HG02970 (cell line): ENCODE data around the gene TMEM151B.

Experiments
- ATAC-seq: cut with Tn5 transposase; IDR thresholded peaks from one replicate; pipeline ENCODE4 v1.9.1; 2021; ENCODE audit warnings: mild to moderate bottlenecking, moderate library complexity, moderate number of reproducible peaks; ENCODE audit not compliant: unreplicated experiment, low FRiP score

TMEM151B gene

DNA sequence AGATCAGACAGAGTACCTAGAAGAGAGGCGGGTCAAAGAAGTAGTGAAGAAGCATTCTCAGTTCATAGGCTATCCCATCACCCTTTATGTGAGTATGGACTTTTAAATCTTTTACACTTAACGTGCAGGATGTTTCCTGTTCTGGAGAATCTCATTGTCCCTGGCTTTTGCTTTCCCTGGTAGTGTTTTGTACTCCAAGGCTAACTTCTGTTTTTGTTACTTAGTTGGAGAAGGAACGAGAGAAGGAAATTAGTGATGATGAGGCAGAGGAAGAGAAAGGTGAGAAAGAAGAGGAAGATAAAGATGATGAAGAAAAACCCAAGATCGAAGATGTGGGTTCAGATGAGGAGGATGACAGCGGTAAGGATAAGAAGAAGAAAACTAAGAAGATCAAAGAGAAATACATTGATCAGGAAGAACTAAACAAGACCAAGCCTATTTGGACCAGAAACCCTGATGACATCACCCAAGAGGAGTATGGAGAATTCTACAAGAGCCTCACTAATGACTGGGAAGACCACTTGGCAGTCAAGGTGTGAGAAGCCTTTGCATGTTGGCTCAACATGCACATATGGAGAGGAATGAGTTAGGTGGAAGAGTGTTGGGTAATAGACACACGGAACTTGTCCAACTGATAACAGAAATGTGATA, 20.1 kb upstream of the TMEM151B start:
- no peak for ATAC-seq

DNA sequence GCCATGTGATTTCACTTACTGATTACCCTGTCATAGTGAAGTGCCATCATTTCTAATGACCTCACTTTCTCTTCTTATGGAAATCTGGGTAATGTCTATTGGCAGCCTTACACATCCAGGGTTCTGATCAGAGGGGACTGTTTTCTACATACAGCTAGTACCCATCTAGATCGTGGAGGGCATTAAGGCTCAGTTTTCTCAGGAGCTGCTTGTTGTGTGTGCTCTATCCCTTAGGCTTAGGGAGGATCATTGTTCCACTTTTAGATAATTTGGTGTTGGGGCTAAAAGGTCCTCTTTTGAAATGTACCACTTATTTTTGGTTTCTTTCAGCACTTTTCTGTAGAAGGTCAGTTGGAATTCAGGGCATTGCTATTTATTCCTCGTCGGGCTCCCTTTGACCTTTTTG, 19.5 kb upstream of the TMEM151B start:
- ATAC-seq: no peak

DNA sequence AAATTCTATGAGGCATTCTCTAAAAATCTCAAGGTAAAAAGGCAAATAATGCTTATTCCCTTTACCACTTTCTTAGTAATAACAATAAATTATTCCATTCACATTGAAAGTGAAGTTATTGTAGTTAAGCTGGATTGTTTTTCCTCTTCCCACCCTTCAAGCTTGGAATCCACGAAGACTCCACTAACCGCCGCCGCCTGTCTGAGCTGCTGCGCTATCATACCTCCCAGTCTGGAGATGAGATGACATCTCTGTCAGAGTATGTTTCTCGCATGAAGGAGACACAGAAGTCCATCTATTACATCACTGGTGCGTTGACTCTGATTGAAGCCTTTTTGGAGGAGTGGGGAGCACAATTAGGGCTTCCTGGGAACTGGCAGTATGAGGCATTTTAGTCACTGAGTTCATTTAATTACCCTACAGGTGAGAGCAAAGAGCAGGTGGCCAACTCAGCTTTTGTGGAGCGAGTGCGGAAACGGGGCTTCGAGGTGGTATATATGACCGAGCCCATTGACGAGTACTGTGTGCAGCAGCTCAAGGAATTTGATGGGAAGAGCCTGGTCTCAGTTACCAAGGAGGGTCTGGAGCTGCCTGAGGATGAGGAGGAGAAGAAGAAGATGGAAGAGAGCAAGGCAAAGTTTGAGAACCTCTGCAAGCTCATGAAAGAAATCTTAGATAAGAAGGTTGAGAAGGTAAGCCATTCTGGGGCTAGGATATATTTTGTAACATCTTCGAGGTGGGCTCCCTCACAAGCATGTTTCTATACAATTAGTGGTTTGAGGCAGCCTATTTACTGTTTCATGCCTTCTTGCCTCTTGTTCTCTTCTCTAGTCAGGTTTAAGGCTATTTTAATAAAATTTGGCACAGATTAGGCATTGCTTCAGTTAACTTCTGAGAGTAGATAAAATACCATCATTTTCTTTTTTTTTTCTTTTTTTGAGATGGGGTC, 18.4 kb upstream of the TMEM151B start:
- ATAC-seq: no peak

DNA sequence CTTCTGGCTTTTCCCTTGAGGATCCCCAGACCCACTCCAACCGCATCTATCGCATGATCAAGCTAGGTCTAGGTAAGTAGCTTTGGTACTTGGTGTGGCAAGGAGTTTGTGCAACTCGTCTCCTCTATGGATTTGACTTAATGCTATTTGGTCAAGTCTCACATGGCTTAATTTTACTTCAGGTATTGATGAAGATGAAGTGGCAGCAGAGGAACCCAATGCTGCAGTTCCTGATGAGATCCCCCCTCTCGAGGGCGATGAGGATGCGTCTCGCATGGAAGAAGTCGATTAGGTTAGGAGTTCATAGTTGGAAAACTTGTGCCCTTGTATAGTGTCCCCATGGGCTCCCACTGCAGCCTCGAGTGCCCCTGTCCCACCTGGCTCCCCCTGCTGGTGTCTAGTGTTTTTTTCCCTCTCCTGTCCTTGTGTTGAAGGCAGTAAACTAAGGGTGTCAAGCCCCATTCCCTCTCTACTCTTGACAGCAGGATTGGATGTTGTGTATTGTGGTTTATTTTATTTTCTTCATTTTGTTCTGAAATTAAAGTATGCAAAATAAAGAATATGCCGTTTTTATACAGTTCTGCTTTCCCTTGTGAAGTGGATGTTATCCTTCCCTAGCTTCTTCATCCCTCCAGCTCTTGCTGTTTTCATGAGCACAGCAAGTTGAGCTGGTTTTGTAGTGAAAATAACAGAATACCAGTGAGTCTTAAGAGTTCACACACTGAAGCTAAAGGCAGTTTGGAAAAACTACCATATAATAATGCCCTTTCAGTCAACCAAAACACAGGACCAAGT, 16.7 kb upstream of the TMEM151B start:
- ATAC-seq: no peak

DNA sequence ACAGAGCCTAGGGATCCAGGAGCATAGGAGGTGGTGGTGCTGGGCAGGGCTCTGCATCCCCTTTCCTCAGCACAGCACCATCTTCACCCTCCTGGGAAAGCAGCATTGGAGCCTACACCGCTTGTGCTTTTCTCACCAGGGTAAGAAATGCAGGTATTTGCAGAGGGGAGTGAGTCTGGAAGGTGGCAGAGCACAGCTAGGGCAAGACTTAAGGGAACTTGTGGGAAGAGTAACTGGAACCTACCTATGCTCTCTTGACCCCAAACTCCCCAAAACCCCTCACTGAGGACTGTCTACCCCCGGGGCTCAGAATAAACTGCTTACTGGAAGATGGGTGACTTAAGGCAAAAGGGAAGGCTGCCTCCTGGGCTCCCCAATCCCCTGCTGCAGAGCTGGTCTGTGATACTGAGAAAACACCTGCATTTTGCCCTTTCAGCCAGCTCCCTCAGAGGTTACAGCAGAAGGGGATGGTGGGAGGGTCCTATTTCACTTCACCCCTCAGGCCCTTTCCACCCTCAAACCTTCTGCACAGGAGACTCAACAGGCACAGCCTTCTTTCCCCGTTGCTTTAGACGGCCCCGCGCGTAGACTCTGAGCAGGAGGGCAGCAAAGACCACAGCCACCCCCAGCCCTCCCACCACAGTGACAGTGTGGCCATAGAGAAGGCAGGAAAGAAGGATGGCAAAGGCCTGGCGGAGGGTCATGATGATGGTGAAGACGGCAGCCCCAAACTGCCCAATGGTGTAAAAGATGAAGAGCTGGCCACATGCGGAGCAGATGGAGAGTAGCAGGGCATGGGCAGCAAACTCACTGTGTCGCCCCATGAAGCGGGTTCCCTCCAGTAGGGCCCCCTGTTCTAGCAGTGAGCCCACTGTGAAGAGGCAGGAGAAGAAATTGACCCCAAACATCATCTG, 15.8 kb upstream of the TMEM151B start:
- no peak for ATAC-seq

DNA sequence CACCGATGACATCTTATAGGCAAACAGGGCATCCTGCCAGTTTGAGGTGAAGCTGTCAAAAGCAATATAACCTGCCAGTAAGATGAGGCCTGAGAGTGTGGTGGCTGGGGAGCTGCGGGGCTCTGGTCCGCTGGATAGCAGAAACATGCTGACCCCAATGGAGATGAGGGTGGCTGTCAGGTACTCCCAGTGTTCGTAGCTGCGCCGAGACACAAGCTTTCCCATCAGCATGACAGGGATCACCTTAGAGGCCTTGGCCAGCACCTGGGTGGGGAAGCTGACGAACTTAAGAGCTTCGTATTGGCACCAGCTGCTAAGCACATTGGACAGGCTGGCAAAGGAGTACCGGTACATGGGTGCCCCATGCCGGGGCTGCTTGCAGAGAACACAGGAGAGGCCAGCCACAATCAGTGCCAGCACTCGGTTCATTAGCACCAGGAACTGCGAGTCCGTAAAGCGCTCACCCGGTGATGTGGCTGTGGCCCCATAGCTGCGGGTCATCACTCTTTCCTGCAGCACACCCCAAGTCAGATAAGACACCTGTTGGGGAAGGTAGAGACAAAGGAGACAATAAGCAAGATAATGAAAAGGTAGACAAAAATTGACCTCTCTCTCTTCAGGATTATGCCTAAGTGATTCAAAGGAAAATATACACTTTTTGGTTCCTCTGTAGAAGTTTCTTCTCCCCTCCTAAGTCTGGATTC, 15.0 kb upstream of the TMEM151B start:
- ATAC-seq: no peak

DNA sequence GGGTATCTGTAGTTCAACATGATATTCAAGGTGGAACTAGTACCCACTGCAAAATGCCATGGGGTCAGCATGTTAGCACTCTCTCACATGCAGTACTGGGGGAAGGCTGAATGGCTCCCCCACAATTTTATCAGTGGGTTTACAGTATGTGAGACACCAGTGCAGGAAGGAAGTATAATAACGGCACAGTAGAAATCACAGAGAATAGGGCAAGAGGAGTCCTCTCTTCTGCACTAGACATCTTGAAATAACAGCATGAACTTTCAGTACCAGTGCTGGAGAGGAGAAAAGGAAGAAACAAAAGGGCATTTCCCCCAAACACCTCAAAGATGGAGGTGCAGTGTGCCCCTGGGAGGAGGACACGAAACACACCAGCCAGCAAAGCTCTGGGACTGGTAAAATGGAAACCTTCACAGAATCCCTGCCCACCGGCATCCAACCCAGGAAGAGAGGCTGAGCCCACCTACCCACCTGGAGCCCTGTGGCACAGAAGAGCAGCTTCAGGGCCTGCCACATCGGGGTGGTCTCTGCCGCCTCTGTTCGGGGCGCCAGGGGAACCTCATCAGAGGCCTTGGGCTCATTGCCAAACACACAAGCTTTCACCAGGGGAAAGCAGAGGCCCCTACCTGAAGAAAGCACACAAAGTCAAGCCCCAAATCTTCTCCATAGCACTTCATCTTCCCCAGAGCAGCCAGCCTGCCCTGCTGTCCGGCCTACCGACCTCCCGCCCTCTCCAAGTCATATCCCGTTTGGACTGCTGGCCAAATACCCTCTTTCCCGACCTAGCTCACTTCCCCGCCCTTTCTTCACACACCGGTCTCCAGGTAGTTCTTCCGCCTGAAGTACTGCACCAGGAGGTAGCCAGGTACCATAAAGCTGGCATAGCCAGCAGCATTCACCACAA, 14.1 kb upstream of the TMEM151B start:
- ATAC-seq: no peak

DNA sequence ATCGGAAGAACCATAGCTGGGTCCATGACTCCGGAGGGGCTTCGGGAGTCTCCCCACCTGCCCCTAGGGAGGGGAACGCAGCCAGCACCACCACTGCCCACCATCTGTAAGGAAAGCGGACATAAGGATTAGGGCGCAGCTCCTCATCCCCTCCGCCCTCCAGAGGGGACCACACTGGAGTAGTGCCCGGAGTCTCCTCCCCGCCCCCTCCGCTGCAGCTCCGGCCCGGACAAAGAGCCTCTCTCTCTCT, 13.6 kb upstream of the TMEM151B start:
- no peak for ATAC-seq

DNA sequence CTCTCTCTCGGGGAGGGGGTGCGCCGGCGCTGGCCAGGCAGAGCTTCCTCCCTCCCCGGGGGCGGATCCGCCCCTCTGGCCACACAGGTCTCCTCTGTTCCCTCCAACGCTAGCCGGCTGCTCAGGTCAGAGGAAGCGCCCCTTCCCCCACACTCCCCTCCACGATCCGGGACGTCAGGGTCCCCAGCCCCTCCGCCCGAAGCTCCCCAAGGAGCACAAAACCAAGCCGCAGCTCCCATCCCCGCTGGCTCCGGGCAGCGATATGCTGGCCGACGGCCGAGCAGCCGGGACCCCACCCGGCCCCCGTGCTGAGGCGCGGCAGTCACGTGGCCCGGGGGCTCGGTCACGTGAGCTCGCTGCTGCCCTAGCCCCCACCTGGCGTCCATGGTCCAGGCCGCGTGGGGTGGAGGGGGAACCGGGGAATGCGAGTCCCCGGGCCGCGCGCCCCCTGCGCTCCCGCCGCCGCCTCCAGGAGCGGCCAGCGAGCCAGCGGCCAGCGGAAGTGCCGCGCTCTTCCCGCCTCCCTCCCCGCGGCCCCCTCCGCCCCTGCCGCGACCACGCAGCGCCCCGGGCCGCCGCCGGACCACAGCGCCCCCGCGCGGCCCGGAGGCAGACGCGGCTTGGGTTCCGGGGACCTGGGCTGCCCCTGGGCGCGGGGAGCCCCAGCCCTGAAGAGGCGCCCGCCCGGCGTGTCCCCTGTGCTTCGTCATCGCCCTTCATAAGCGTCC, 13.1 kb upstream of the TMEM151B start, which contains the start of gene SLC35B2:
Gene SLC35B2 (minus strand): TSS at position 504 of the 728 bp plus-strand sequence. CDS start 118 bp downstream, at position 386.
- ATAC-seq: peak; percentile 49

DNA sequence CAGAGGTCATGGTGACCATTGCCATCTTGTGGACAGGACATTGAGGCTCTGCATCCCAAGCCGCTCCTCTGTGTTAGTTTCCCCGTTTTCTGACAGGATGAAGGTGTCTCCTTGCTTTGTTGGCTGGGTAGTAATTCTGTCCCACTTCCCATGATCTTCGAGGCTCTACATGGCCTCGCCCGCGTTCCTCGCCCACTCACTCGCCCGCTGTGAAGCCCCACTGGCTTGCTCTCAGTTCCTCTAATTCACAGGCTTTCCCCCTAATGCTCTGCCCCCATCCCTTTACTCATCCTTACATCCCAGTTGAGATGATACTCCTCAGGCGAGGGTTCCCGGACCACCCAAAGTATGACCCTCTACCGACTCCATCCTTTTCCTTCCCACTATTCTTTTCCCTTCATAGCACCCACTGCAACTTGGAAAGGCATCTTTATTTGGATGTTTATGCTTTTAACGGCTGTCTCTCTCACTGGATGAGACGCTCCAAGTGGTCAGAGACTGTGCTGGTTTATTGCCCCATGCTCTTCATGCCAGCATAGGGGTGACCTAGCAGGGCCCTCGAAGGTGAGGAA, 12.4 kb upstream of the TMEM151B start:
- ATAC-seq: peak; percentile 7

DNA sequence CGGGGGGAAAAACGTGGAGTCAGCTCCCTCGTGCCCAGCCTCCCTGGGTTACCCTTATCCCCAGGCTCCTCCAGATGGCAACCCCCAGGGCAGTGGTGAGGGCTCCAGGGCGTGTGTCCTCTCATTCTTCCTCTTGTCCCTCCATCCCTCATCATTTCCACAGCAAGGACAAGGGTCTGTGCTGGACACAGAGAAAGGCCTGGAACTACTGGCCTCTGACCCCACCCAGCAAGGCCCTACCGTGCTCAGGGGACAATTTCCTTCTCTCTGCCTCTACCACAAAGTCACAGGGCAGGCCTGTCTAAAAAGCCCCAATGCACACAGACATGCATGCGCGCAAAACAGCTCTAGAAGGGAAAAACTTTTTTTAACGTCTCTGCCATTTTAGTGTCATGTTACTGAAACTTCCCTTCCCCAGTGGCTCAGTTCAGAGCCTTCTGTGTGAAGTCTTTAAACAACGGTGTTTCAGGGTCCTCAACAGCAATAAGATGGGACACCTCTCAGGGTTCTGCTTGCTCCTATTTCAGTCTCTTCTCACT, 11.9 kb upstream of the TMEM151B start:
- no peak for ATAC-seq

DNA sequence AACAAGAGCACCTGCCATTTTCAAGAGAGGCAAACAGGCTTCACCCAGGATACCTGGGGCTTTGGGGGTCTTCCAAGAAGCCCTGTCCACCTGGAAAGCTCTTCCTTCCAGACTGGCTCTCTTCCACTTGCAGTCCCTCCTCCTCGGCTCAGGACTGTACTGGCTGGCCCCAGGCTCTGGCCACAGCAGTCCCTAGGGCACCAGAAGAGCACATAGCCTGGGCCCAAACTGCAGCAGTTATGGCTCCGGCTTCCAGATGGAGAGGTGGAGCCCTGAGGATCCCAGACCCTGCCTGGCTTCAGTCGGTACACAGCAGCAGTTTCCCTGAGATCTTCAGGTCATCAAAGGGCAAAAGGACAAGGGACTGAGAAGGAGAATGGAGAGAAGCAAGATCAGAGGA, 11.3 kb upstream of the TMEM151B start:
- ATAC-seq: no peak

DNA sequence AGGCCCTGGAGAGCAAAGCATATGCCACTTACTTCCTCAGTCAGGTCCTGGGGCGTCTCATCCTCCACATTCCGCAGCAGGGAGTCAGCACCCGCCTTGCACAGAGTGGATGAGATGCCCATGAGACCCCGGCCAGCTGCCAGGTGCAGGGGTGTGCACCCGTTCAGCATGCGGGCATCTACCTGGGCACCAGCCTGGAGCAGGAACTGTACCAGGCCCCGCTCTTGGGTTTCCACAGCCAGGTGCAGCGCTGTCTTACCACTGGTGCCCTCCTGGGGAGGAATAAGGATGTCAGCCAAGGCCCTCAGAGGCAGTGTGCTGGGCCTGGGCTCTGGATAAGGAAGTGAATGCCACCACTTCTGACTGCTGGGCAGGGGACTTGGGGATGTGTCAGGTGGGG, 10.2 kb upstream of the TMEM151B start:
- no peak for ATAC-seq

DNA sequence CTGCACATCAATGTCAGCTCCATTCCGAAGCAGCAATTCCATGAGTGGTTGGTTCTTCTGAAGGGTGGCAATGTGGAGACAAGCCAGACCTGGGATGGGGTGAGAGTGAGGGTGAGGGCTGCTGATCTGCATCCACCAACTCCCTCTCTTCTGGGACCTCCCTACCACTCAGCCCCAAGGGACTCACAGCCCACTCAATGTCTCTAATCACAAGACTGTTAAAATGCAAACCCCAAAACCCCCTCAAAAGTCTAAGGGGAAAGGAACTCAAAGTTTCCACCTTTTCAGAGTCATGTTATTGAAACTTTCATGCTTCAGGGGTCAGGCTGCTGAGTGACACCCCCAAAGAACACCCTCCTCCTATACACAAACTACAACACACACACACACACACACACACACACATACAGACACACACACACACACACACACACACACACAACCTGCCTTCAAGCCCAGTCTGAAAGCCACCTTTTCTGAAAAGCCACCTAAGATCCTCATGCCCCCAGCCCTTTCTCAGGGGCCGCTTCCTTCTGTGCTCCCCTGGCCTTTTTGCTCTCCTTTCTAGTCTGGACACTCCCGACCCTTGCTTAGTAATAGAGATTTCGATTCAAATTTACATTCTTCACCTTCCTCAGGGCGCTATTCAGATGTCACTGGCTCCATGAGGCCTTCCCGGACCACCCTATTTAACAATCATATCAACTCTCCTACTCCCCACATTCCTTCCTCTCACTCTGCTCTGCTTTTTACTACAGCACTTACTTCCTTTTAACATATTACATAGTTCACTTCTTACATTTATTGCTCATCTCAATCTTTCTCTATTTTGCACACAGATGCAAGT, 9.6 kb upstream of the TMEM151B start:
- ATAC-seq: no peak

DNA sequence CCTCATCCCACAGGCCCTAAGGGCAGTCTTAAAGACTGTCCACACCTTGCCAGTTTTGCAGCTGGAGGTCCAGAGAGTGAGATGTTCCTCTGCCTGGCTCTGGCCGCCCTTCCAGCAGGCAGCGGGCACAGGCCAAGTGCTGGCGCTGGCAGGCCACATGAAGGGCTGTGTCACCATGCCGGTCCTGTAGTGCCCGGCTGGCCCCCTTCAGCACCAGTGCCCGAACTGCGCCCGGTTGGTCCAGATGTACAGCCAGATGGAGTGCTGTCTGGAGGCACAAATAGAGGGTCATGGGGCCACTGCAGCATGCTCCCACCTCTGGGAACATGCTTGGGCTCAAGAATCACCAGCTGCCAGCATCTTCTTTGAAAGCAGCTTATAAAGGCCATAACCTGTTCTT, 8.7 kb upstream of the TMEM151B start:
- no peak for ATAC-seq
